ENCODE results near the gene ST3GAL4.

The ST3GAL4 gene

GRCh38 chr11:126327281-126328000 is 28.0 kb upstream of the ST3GAL4 start:
- no peak for TF ChIP-seq CTCF (IDR thresholded peaks at IDR 0.05)

DNA sequence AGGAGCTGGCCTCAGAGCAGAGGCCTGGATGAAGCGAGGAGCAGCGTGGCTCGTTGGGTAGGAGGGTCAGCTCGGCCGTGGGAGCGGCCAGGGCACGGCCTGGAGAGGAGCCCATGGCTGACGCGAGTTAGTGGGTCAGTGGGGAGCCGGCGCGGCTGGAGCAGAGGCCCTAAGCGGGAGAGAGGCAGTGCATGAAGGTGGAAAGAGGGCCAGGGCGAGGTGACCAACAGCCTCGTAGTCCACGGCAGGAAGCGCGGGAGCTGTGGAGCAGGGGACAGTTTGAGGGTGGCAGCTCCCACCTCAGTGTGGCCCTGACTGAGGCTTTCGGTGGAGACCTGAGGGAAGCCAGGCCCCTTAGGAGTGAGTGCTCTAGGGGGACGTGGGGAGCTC is 27.5 kb upstream of the ST3GAL4 start:
- TF ChIP-seq CTCF (IDR thresholded peaks at IDR 0.05) = no peak

GRCh38 chr11:126328444-126328843 is 27.0 kb upstream of the ST3GAL4 start:
- TF ChIP-seq CTCF (IDR thresholded peaks at IDR 0.05) = no peak

DNA sequence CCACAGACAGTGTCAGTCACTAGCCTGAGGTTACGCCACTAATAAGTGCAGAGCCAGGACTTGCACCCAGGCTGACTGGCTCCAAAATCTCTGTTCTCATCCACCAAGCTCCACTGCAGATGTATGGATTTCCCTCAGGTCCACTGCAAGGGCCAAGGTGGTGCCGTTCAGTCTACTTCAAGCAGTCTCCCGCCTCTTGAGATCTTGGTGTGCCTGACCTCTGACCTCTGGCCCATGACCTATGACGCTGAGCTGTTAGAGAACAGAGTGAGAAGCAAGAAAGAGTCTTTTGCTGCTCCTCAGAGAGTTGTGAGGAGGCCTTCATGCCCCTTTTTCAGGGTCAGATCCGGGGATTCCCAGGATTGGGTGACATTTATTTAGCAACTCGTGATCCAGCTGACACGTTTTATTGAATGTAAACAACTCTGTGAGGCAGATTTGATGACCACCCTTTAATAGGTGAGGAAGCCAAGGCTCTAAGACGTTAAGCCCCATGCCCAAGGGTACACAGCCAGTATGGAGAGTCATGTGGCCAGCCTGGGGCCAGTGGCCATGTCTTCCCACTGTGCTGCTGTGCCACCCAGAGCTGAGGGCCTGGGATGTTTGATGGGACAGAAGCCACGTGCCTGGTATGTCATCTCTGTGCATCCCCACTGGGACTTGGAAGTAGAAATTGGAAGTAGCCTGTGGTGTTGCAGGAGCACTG is 26.4 kb upstream of the ST3GAL4 start:
- TF ChIP-seq CTCF (IDR thresholded peaks at IDR 0.05) = no peak

GRCh38 chr11:126329644-126330211 is 25.8 kb upstream of the ST3GAL4 start:
- TF ChIP-seq CTCF (IDR thresholded peaks at IDR 0.05) = no peak

- TF ChIP-seq CTCF (IDR thresholded peaks at IDR 0.05) = no peak
Measured at GRCh38 chr11:126331286-126331685, 24.2 kb upstream of the ST3GAL4 start.

DNA sequence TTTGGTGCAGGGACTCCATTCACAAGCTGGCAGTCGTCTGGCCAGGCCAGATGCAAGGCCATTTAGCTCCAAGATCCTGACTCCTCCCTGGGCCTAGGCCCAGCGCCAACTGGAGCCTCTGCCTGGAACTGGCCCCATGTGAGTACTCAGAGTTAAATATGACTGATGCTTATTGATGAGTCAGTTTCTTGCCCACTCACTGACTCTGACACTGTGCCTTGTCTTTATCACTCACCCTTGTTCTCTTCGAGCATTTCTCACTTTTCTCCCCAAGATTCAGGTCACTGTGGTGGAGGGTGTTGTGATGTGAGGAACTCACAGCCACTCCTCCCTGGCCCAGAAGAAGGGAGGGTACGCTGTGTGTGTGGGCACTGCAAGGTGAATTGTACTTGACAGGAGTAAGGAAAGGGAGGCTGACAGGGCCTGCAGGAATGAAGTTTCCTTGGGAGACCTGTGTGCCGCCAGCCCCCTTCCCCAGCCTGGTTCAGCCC is 23.2 kb upstream of the ST3GAL4 start:
- TF ChIP-seq CTCF (IDR thresholded peaks at IDR 0.05) = no peak

Data from LNCAP (cell line).